CD4-positive, alpha-beta T cell treated with Interleukin-2 at 100 ng/mL for 4 hours (primary cell): Measurements from ENCODE around the gene S100A6.
"Not testable (repeated sequence)": the region's sequence is repeated elsewhere in the genome, so short reads cannot be mapped to it uniquely, and the experiment has no call there.

Source experiments
- DNase-seq: peaks from one replicate; pipeline ENCODE4 v3.0.0-alpha.2; 2020; ENCODE audit warnings: low spot score

The S100A6 gene

DNA sequence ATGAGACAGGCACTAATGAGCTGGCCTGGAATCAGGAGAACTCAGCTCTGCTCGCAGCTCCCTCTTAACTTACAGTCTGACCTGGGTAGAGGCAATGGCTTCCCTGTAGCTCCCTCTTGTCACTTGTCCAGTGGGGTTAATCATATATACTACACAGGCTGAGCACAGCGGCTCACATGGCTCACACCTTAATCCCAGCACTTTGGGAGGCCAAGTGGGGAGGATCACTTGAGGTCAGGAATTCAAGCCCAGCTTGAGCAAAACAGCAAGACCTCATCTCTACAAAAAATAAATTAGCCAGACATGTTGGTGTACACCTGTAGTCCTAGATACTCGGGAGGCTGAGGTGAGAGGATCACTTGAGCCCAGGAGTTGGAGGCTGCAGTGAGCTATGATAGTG, 4.2 kb downstream of the S100A6 start:
- no peak for DNase-seq

DNA sequence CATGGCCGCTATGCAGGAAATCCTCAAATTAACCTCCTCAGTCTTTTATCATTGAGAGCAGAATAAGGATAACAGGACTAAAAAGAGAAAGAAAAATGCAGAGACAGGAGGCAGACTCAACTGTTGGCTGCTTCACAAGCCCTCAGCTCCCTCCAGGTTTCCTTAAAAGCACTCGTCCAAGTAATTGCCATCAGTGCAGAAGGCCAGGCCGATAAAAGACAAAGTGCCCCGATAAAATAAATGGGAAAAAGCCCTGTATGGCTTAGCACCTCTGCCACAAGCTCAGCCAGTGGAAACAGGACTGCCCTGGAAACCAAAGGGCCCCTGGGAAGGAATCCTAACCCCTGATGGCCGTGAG, 8.1 kb downstream of the S100A6 start:
- no peak for DNase-seq

DNA sequence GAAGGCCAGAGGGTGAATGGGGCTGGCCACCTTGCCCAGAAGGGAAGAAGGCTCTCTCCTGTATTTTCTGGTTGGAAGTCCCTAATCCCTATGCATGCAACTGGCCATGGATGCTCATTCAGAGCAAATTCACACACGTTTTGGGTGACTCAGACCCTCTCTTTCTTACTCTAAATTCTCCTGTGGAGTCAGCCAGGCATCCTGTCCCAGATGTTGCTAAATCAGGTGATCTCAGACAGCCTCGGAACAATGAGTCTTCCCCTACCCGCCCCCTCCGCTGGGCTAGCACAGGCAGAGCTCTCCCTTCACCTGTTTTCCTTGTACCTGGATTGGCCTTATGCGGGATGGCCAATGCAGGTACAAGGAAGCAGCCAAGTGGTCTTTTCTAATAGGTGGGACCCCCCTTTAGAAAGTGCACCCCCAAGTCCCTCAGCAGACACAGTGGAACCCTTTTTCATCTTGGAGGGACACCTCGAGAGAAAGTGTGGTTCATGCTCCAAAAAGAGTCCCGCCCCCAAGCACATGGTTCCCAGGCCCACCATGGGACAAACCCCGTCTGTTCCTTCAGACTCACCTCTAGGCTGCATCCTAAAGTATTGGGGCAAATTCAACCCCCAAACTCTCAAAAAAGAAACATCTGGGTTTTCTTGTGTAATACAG, 8.6 kb downstream of the S100A6 start:
- no peak for DNase-seq

DNA sequence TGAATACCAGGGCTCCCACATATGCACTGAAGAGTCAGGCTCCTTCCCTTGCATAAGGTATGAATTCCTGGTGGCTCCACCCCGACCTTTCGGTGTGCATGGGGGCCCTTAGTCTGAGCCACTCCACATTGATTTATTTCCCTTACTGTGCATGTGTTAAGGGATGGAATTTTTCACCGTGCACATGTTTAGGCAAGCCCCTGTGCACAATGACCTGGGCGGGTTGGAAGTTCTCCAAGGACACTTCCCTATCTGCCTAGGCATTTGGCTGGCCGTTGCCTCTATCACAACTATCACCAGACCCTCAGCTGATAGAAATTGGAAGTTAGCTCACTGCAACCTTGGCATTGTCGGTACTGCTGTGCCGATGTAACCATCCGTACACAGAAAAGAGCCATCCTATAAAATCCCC, 9.7 kb downstream of the S100A6 start:
- no peak for DNase-seq

DNA sequence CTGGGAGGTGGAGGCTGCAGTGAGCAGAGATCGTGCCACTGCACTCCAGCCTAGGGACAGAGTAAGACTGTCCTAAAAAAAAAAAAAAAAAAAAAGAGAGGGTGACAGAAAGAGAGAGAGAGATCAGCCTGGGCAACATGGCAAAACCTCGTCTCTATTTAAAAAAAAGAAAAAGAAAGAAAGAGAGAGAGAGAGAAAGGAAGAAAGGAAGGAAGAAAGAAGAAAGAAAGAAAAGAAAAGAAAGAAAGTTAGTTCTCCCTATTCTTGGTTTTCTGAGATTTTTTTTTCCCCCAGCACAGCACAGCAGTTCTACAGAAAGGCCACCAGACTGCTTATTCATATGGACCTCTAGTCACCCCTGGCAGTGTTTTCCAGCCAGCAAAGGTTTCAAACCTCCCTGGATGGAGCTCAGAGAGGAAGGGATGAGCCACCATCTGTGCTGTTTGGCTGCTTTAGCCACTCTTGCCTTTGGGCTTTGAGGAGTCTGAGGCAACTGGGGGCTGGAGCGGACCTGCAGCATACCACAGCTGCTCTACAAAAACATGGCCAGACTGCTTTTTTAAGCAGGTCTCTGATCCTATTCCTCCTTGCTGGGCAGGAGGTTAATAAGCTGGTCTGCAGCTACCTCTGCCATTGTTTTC, 10.6 kb downstream of the S100A6 start:
- DNase-seq, result no peak

DNA sequence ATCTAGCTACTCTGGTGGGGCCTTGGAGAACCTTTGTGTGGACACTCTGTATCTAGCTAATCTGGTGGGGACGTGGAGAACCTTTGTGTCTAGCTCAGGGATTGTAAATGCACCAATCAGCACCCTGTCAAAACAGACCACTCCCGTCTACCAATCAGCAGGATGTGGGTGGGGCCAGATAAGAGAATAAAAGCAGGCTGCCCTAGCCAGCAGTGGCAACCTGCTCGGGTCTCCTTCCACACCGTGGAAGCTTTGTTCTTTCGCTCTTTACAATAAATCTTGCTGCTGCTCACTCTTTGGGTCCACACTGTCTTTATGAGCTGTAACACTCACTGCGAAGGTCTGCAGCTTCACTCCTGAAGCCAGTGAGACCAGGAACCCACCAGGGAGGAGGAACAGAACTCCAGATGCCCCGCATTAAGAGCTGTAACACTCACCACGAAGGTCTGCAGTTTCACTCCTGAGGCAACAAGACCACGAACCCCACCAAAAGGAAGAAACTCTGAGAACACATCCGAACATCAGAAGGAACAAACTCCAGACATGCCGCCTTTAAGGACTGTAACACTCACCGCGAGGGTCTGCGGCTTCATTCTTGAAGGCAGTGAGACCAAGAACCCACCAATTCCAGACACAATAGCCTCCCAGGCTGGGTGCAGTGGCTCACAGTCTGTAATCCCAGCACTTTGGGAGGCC, 13.3 kb downstream of the S100A6 start:
- DNase-seq, result not testable (repeated sequence)

DNA sequence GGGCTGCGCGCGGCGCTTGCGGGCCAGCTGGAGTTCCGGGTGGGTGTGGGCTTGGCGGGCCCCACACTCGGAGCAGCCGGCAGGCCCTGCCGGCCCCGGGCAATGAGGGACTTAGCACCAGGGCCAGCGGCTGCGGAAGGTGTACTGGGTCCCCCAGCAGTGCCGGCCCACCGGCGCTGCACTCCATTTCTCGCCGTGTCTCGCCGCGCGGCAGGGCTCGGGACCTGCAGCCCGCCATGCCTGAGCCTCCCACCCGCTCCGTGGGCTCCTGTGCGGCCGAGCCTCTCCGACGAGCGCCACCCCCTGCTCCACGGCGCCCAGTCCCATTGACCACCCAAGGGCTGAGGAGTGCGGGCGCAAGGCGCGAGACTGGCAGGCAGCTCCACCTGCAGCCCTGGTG, 14.0 kb downstream of the S100A6 start:
- not testable (repeated sequence) for DNase-seq

DNA sequence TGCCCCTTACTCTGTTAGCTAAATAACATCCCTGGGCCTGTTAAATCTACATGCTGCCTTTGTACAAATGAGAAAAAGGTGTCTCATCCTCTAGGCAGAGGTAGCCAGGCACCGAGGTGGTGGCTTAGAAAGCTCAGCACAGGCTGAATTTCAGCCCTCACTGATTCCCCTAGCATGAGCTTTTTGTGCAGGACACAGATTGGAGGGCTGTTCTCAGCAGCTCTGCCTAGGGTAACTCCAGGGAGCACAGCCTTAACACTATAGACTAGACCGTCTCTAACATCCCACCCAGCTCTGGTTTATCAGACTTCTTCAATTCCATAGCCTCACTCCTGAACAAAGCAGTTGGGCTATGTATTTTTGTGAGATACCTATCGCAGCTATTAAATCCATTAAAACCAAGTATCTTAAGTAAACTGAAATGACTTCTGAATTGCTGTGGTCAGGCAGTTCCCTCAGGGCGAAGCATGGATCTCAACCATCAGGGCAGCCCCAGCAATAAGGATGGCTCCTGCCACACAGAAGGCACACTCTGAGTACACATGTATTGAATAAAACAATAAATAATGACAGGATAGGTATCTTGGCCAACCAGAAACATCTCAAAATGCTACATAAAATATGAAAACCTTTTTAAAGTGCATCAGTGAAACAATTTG, 14.8 kb downstream of the S100A6 start:
- DNase-seq, result no peak

DNA sequence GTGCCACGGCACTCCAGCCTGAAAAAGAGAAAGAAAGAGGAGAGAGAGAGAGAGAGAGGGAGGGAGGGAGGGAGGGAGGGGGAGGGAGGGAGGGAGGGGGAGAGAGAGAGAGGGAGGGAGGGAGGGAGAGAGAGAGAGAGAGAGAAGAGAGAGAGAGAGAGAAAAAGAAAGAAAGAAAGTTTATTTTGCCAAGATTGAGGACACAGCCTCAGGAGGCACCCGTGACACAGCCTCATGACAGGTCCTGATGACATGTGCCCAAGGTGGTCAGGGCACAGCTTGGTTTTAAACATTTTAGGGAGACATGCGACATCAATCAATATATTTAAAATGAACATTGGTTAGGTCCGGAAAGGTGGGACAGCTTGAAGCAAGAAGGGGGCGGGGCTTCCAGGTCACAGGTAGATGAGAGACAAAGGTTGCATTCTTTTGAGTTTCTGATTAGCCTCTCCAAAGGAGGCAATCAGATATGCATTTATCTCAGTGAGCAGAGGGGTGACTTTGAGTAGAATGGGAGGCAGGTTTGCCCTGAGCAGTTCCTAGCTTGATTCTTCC, 15.6 kb downstream of the S100A6 start:
- not testable (repeated sequence) for DNase-seq

DNA sequence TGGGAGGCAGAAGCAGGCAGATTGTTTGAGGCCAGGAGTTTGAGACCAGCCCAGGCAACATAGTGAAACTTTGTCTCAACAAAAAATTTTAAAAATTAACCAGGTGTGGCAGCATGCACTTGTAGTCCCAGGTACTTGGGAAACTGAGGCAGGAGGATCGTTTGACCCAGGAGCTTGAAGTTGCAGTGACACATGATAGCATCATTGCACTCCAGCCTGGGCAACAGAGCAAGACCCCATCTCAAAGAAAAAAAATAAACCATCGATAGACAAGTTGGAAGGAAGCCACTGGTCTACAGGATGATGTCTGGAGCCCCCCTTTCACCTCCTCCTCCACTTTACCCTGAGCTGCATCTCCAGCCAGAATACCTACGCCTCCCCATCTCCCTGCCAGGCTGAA, 16.5 kb downstream of the S100A6 start:
- DNase-seq, result no peak

DNA sequence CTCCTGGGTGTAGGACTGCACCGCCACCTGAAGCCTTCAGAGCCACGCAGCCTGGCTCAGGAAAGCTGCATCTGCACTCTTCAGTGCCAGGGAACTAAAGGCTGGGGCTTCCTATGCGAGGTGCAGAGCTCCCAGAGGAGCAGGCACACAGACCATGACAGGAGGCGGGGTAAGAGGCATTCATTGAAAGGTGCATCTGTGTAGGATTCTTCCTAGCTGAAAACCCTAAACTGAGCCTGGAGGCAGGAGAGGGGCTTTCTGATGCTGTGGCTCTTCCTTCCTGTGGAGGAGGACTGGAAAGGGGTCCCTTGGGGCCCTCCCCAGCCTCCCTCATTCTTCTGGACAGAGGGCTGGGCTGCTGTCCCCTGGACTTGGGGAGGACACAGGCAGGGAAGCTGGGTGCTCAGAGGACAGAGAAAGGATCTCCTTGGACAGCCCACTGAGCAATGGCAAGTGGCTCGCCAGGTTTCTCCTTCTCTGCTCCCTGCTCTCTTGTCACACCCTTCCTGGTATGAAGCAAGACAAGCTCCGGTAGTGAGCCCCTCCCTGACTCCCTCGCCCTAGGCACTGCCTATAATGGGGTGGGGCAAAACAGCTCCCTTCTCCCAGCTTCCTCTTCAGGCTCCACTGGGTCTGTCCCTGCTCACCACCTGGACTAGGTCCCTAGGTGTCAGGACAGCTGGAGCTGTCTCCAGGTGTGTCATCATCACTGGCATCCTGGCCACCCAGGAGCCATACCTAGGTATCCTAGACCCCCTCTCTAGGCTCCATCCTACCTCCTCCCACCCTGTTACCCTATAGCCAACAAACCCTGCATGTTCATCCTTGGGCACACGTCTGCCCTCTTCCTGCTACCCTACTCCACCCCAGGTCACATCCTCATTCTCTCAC, 20.0 kb downstream of the S100A6 start:
- DNase-seq, result no peak

DNA sequence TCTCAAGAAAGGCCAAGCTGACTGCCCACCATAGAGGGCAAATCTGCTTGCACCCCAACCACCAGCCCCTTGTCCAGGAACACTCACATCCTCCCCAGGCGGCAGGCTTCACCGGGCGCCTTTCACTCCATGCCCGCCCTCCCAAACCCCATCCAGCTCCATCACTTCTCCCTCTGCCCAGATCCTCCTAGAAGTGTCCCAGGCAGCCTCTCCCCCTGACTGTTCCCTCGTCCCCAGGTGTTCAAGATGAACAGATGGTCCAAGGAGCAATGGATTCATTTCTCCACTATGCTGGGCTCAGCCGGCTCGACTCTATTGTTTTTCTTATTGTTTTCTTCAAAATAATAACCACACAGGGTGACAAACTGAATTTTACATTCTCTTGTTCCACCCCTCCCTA, 22.1 kb downstream of the S100A6 start:
- no peak for DNase-seq

DNA sequence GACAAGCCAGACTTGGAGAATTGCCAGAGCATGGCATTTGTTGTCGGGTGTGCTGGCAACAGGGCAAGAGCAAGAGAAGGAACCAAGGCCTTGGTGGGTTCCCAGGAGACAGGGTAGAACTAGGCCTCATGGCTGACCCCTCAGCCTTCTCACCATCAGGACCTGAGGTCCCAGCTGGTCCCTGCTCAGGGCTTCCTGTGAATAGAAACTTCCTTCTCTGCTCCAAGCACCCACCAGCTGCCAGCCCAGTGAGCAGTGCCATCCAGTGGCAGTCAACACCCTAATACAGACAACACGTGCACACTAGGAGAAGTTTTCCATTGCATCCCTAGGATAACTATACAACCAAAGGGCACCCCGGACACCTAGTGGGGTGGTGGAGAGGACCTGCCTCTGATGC, 22.8 kb downstream of the S100A6 start:
- no peak for DNase-seq

DNA sequence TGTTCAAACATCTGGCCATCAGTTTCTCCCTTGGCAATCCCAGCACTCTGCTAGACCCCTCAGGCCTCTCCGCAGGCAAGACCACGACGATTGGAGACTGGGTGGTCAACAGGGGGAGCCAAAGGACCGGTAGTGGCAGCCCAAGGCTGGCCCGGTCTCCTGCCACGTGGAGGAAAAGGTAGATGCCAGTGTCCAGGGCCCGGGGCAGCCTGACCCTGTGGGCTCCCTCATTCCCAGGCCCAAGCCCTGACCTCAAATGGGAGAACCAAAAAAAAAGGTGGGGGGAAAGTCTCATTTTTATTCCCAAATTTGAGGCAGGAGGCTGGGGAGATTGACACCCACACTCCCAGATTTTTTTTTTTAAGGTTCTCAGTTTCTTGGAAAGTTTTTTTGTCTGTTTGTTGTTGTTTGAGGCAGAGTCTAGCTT, 24.8 kb downstream of the S100A6 start:
- DNase-seq, result peak; percentile 82

DNA sequence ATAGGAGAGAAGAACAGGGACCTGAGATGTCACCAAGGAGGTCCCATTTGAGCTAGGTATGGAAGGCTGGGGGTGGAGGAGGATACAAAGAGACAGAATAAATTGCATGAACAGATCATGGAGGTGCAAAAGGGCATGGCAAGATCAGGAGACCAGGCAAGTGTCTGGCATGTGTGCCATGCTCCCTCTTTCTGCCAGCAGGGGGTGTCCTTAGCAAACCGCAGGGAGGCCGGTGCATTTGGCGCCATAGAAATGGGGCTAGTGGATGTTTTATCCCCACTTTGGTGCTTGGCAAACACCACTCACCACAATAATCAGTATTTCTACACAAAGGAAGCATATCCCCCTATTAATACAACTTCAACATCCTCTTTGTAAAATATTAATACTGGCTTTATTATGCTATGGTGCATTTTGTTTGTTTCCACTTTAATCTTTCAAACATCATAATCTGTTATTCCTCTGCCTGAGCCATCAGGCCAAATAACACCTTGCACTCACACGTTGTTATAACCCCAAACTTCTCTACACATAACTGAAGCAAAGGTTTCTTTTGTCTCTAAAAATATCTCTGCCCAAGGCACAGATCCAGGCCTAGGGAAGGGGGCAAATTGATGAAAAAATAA, 25.9 kb downstream of the S100A6 start:
- peak; percentile 75 for DNase-seq

DNA sequence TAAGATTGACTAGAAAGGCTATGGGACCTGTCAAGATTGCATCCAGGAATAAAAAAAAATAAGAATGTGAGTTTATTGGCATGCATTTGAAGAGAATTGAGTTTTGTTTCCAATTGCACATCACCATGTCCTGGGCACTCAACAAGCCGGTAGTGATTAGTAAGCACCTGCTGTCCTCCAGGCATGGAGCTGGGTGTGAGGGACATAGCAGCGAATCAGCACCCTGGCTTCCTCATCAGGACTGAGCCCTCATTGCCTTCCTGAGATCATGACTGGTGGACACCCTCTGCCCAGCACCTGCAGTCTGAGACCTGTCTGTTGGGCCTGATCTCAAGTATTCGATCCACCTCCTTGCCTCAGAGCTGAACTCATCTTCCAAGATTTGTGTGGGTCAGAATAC, 26.8 kb downstream of the S100A6 start:
- no peak for DNase-seq

DNA sequence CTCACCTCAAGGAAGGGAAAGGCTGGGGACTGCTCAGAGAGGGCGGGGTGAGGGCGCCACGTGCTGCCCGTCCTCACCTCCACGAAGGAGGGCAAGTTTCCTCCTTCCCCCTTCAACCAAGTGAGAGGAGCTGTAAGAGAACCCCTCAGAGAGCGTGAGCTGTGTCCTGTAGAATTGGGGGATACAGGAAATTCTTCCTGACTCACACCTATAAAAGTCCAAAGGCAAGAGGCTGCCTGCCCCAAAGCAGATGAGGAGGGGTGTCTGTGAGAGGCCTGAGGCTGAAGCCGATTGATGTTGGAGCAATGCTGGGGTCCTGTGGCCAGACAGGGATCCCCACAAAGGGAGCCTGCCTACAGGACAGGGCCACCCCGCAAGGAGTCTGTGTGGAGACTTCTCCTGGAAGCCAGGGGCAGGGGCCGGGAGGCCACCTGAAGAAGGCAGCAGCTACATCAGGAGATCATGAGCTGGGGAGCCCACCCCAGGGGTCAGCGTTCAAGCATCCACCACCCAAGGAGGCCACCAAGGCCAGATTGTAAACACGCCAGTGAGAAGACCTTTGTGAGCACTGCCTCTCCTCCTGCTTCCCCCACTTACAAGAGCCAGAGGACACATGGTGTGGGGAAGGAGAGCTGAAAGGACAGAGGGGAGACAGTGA, 27.7 kb downstream of the S100A6 start:
- DNase-seq, result no peak

DNA sequence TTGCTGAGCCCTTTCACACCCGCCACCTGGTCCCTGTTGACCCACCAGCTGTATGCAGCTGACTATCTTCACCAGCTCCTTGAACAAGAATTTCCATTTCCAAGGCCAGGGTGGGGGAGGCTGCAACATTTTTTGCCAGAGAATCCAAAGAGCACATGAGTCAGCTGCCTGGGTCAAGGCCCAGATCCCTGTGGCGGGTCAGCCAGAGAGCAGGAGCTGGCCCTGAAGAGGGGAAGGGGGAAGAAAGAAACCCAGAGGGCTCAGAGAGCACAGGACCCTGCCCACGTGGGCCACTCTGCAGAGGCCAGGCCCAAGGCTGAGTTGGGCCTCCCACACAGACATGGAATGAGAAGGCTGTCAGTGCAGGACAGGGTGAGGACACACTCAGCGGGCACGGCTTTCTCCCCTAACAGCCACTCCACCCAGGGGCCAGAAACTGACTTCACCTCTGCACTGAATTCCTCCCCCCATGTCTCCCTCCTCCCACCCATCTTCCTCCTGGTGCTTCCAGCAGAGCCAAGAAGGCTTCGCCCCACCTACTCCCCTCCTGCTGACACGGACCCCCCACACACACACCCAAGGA, 28.9 kb downstream of the S100A6 start:
- DNase-seq, result no peak

DNA sequence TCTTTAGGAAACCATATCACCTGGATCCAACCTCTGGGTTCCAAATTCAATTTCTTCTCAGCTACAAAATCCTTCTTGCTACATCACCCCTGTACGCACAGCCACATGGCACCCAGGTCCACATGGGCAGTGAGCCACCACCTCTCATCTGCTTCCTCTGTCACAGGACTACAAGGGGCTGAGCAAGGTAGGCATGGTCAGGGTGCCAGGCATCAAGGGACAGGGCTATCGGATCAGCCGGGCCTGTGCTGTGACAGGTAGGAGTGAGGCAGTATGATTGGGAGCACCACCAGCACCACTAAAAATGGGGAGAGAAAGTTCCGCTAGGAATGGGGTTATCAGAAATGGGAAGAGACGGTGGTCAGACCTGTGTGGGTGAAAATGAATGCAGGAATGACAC, 29.4 kb downstream of the S100A6 start:
- DNase-seq, result no peak

DNA sequence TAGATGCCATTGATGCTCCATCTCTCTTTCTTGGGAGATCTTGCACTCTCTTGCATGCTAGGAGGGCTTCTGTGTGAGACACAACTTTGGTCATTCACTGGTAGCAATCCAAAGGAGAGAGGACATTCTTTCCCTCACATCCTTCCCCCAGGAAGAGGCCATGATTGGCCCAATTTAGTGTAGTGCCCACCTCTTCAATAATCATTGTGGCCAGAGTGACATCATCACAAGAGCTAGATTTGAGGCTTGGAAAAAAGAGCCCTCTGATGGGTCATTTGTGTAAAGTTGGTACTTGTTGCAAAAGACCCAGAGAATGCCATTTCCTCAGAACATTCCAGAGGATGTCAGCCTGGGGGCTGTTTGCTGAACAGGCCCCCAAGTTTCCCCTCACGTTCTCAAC, 30.2 kb downstream of the S100A6 start:
- DNase-seq, result no peak
